T-cell (primary cell): Measurements from ENCODE around the gene CHRND. TPM values are rescaled to one million over a fixed set of nuclear protein-coding genes. Genes with fewer than 3 reads are reported as not detected.

Experiments used
- ATAC-seq, 4 experiments: fragments of 200-7000 bp in 3 of 4; fragments of 150-1000 bp in 1 of 4; cut with Tn5 transposase; replicated peaks in 1 of 4; 1 replicate in 3 of 4; 2 replicates in 1 of 4; pipeline ENCODE4 v1.10.0; 2021; ENCODE audit warnings: moderate library complexity in 3 of 4, mild to moderate bottlenecking in 2 of 4, moderate number of reproducible peaks in 1 of 4
- CTCF ChIA-PET, 2 donors: fragments of 300-600 bp; sonication (Branson Sonifier 250); formaldehyde crosslinking; loops; one replicate each; lab custom pipeline; 2022; ENCODE audit warnings: antibody characterized with exemption in 2 of 2; lab: Charles Lee
- POLR2A ChIA-PET, 2 donors: fragments of 300-600 bp; sonication (Branson Sonifier 250); formaldehyde crosslinking; loops; one replicate each; lab custom pipeline; 2022; ENCODE audit warnings: antibody characterized with exemption in 2 of 2; lab: Charles Lee
- DNase-seq, 35 experiments: peaks; one replicate each; pipeline versions ENCODE4 v3.0.0 to v3.0.0-alpha.2; 2013 to 2023
- H3K27ac ChIP-seq: one replicate; pipeline ENCODE4 v1.5.1; 2013; ENCODE audit warnings: low read length
- H3K27me3 ChIP-seq, 2 experiments: replicated peaks in 1 of 2; 1 replicate in 1 of 2; 2 replicates in 1 of 2; pipeline versions ENCODE4 v1.6.1 to v1.7.0; 2013; ENCODE audit warnings: low read length in 1 of 2, mixed read lengths in 1 of 2; ENCODE audit not compliant: control insufficient read depth in 2 of 2, insufficient read depth in 2 of 2; ENCODE audit errors: extremely low read depth in 1 of 2
- H3K36me3 ChIP-seq, 2 donors: 1 replicate in 1 of 2; 2 replicates in 1 of 2; pipeline versions ENCODE4 v1.6.1 to v1.7.0; 2013; ENCODE audit warnings: low read length in 1 of 2; ENCODE audit not compliant: control insufficient read depth in 2 of 2, insufficient read depth in 1 of 2; ENCODE audit errors: extremely low read depth in 1 of 2
- H3K4me1 ChIP-seq, 2 experiments: 1 replicate in 1 of 2; 2 replicates in 1 of 2; pipeline versions ENCODE4 v1.6.1 to v1.7.0; 2013; ENCODE audit warnings: low read length in 2 of 2, mixed read lengths in 1 of 2; ENCODE audit not compliant: insufficient read depth in 2 of 2, control insufficient read depth in 1 of 2; ENCODE audit errors: extremely low read depth in 1 of 2
- H3K4me3 ChIP-seq, 2 donors: 1 replicate in 1 of 2; 2 replicates in 1 of 2; pipeline versions ENCODE4 v1.5.1 to v1.7.0; 2013; ENCODE audit warnings: mild to moderate bottlenecking in 2 of 2, low read length in 1 of 2, moderate library complexity in 1 of 2; ENCODE audit not compliant: control insufficient read depth in 1 of 2; ENCODE audit errors: extremely low read depth in 1 of 2
- H3K9me3 ChIP-seq: 2 replicates; pipeline ENCODE4 v1.7.0; 2013
- H3K27ac Mint-ChIP-seq, 2 donors: one replicate each; pipeline ENCODE4 v1.8.0; 2020 to 2021; ENCODE audit warnings: mild to moderate bottlenecking in 2 of 2, mixed read lengths in 2 of 2
- H3K27me3 Mint-ChIP-seq, 2 donors: one replicate each; pipeline ENCODE4 v1.8.0; 2021 to 2022; ENCODE audit warnings: mixed read lengths in 2 of 2
- H3K36me3 Mint-ChIP-seq: one replicate; pipeline ENCODE4 v1.8.0; 2021; ENCODE audit warnings: mixed read lengths
- H3K4me1 Mint-ChIP-seq, 3 donors: one replicate each; pipeline ENCODE4 v1.8.0; 2020 to 2022; ENCODE audit warnings: mixed read lengths in 3 of 3, mild to moderate bottlenecking in 1 of 3
- H3K4me3 Mint-ChIP-seq, 3 donors: one replicate each; pipeline ENCODE4 v1.8.0; 2020 to 2022; ENCODE audit warnings: mild to moderate bottlenecking in 3 of 3, mixed read lengths in 3 of 3, moderate library complexity in 3 of 3
- H3K9me3 Mint-ChIP-seq, 3 donors: one replicate each; pipeline ENCODE4 v1.8.0; 2020 to 2022; ENCODE audit warnings: mixed read lengths in 3 of 3
- WGBS: methylation state at CpG from one replicate; pipeline ENCODE4 v1.1.5; 2013; ENCODE audit warnings: missing lambda C conversion rate; ENCODE audit not compliant: insufficient coverage; 5-methylcytosine and 5-hydroxymethylcytosine counted together
- total RNA-seq, 35 experiments: library from RNA in 6 of 35; stranded (reverse) in 6 of 35; fragments of 120-200 nt in 1 of 35; gene quantifications; one replicate each; pipeline versions ENCODE4 v1.2.1 to v1.2.4 and lab custom pipeline; 2013 to 2026

Gene CHRND
- total RNA-seq, 5 donors from 2014 or later (not counting 1 experiment from before 2014, with no cell fraction given) = not detected

- WGBS = 92% methylated on average over 7 of the region's 7 CpGs
- ChIA-PET CTCF (interaction anchor here in 1 of 2 donors (0.6 kb wide), 1 partner anchor 19 kb away, joined by 5 read pairs; no protein-coding TSS in a partner anchor), POLR2A (no interaction called here)
- DNase-seq = no peak
- peaks cover 24 to 75% of the 10 kb centered on the region in 2 donors for H3K36me3 ChIP-seq
- Mint-ChIP-seq H3K9me3 (no peaks in the 10 kb centered on the region), H3K36me3 (peaks cover 72% of the 10 kb centered on the region), H3K4me1 (no peaks in the 10 kb centered on the region), H3K27ac (no peak overlapping the region), H3K27me3 (no peaks in the 10 kb centered on the region), H3K4me3 (no peak overlapping the region)
- H3K4me1 ChIP-seq = no peaks in the 10 kb centered on the region
- no peak overlapping the region for H3K4me3 ChIP-seq
- H3K27ac ChIP-seq = no peak overlapping the region
- H3K9me3 ChIP-seq = no peaks in the 10 kb centered on the region
- no peak for ATAC-seq
- H3K27me3 ChIP-seq = no peaks in the 10 kb centered on the region
These were observed 45.1 kb downstream of the CHRND start for GRCh38 chr2:232571026-232571474.

- H3K36me3 ChIP-seq = peaks cover 14 to 74% of the 10 kb centered on the region in 2 donors
- H3K36me3 Mint-ChIP-seq = peaks cover 64% of the 10 kb centered on the region
These were observed 47.1 kb downstream of the CHRND start for GRCh38 chr2:232573042-232573441.

GRCh38 chr2:232573771-232574435 lies 47.9 kb downstream of the CHRND start:
- H3K36me3 ChIP-seq = peaks cover 14 to 65% of the 10 kb centered on the region in 2 donors
- Mint-ChIP-seq H3K4me1 (no peaks in the 10 kb centered on the region), H3K27me3 (no peaks in the 10 kb centered on the region), H3K27ac (no peak overlapping the region), H3K36me3 (peaks cover 60% of the 10 kb centered on the region), H3K9me3 (no peaks in the 10 kb centered on the region), H3K4me3 (no peak overlapping the region)
- no peaks in the 10 kb centered on the region for H3K9me3 ChIP-seq
- WGBS = 97% methylated on average over 5 of the region's 8 CpGs
- no peak overlapping the region for H3K4me3 ChIP-seq
- ATAC-seq = no peak
- ChIA-PET POLR2A (no interaction called here), CTCF (no interaction called here)
- DNase-seq = no peak
- no peak overlapping the region for H3K27ac ChIP-seq
- no peaks in the 10 kb centered on the region for H3K4me1 ChIP-seq
- H3K27me3 ChIP-seq = no peaks in the 10 kb centered on the region

More at GRCh38 chr2:232573042-232573441, 47.1 kb downstream of the CHRND start:
- Histone ChIP-seq H3K4me3 (no peak overlapping the region), H3K27me3 (no peaks in the 10 kb centered on the region), H3K27ac (no peak overlapping the region), H3K4me1 (no peaks in the 10 kb centered on the region), H3K9me3 (no peaks in the 10 kb centered on the region)
- H3K27ac Mint-ChIP-seq = no peak overlapping the region
- no peak for ATAC-seq
- H3K9me3 Mint-ChIP-seq = no peaks in the 10 kb centered on the region
- no peaks in the 10 kb centered on the region for H3K4me1 Mint-ChIP-seq
- ChIA-PET CTCF (no interaction called here), POLR2A (no interaction called here)
- no peak overlapping the region for H3K4me3 Mint-ChIP-seq
- no peak for DNase-seq
- no peaks in the 10 kb centered on the region for H3K27me3 Mint-ChIP-seq

- no peaks in the 10 kb centered on the region for H3K4me1 Mint-ChIP-seq
- Histone ChIP-seq H3K4me3 (no peak overlapping the region), H3K9me3 (no peaks in the 10 kb centered on the region), H3K27me3 (no peaks in the 10 kb centered on the region), H3K4me1 (no peaks in the 10 kb centered on the region), H3K27ac (no peak overlapping the region), H3K36me3 (peaks cover 8 to 56% of the 10 kb centered on the region in 2 donors)
- peaks cover 53% of the 10 kb centered on the region for H3K36me3 Mint-ChIP-seq
- DNase-seq (no peak), ATAC-seq (no peak)
- CTCF ChIA-PET = no interaction called here
- WGBS = no CpG with 5 or more reads among the region's 5 CpGs
- H3K27me3 Mint-ChIP-seq = no peaks in the 10 kb centered on the region
- no peaks in the 10 kb centered on the region for H3K9me3 Mint-ChIP-seq
- no peak overlapping the region for H3K27ac Mint-ChIP-seq
- no peak overlapping the region for H3K4me3 Mint-ChIP-seq
- POLR2A ChIA-PET = no interaction called here
These were observed 48.9 kb downstream of the CHRND start for GRCh38 chr2:232574674-232575403.

- Mint-ChIP-seq H3K27ac (no peak overlapping the region), H3K27me3 (no peaks in the 10 kb centered on the region), H3K4me1 (no peaks in the 10 kb centered on the region), H3K36me3 (peaks cover 52% of the 10 kb centered on the region), H3K4me3 (no peak overlapping the region), H3K9me3 (no peaks in the 10 kb centered on the region)
- Histone ChIP-seq H3K27ac (no peak overlapping the region), H3K27me3 (no peaks in the 10 kb centered on the region), H3K4me3 (no peak overlapping the region), H3K9me3 (no peaks in the 10 kb centered on the region), H3K36me3 (peaks cover 6 to 52% of the 10 kb centered on the region in 2 donors), H3K4me1 (no peaks in the 10 kb centered on the region)
- no peak for DNase-seq
- CTCF ChIA-PET = interaction anchor here in 1 of 2 donors (0.7 kb wide), 1 partner anchor 453 kb away, joined by 3 read pairs; no protein-coding TSS in a partner anchor
- POLR2A ChIA-PET = no interaction called here
- WGBS = no CpG with 5 or more reads among the region's 1 CpG
- no peak for ATAC-seq
These were observed 49.4 kb downstream of the CHRND start for GRCh38 chr2:232575404-232575746.

GRCh38 chr2:232576995-232577394 lies 51.0 kb downstream of the CHRND start:
- H3K9me3 ChIP-seq = no peaks in the 10 kb centered on the region
- Mint-ChIP-seq H3K4me1 (no peaks in the 10 kb centered on the region), H3K27me3 (no peaks in the 10 kb centered on the region), H3K9me3 (no peaks in the 10 kb centered on the region), H3K27ac (no peak overlapping the region), H3K4me3 (no peak overlapping the region), H3K36me3 (peaks cover 57% of the 10 kb centered on the region)
- peaks cover 10 to 50% of the 10 kb centered on the region in 2 donors for H3K36me3 ChIP-seq
- H3K27ac ChIP-seq = no peak overlapping the region
- WGBS = 93% methylated on average over 2 of the region's 2 CpGs
- ATAC-seq = no peak
- no peaks in the 10 kb centered on the region for H3K4me1 ChIP-seq
- CTCF ChIA-PET = interaction anchor here in 1 of 2 donors (0.6 kb wide), 1 partner anchor 1265 kb away, joined by 3 read pairs; no protein-coding TSS in a partner anchor
- DNase-seq = no peak
- H3K4me3 ChIP-seq = no peak overlapping the region
- POLR2A ChIA-PET = no interaction called here
- no peaks in the 10 kb centered on the region for H3K27me3 ChIP-seq
